Fibroblast of lung (primary cell): ENCODE results near the gene DENND1A.

Experiments
- EZH2 ChIP-seq: IDR thresholded peaks from 2 replicates; pipeline ENCODE4 v1.5.1; 2012; ENCODE audit warnings: low read length, control low read depth, mild to moderate bottlenecking; ENCODE audit errors: missing control alignments
- TF ChIP-seq, protein P1 (sequence below), 2 donors: IDR thresholded peaks in 1 of 2; conservative IDR thresholded peaks in 1 of 2; 1 replicate in 1 of 2; 2 replicates in 1 of 2; pipeline ENCODE4 v1.5.1; 2011 to 2012; ENCODE audit warnings: low read length in 2 of 2, control low read depth in 1 of 2, inconsistent platforms in 1 of 2, low read depth in 1 of 2, mild to moderate bottlenecking in 1 of 2

DNA sequence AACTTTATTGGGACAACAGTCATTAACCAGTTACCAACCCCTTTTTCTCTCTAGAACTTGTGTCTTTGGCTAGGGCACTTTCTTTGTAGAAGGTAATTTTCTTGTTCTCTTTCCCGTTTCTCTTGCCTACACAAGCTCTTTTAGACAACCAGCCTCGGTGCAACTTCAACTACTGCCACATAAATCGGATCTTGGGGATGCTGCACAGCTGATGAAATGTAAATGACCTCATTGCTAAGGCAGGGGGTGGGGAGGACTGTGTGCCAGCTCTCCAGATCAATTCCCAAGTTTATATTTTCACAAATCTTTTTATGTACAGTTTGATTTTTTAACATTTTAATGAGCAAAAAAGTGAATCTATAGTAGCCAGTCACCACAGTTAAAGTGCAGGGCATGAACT, 157.6 kb downstream of the DENND1A start:
- TF ChIP-seq, protein P1, sequence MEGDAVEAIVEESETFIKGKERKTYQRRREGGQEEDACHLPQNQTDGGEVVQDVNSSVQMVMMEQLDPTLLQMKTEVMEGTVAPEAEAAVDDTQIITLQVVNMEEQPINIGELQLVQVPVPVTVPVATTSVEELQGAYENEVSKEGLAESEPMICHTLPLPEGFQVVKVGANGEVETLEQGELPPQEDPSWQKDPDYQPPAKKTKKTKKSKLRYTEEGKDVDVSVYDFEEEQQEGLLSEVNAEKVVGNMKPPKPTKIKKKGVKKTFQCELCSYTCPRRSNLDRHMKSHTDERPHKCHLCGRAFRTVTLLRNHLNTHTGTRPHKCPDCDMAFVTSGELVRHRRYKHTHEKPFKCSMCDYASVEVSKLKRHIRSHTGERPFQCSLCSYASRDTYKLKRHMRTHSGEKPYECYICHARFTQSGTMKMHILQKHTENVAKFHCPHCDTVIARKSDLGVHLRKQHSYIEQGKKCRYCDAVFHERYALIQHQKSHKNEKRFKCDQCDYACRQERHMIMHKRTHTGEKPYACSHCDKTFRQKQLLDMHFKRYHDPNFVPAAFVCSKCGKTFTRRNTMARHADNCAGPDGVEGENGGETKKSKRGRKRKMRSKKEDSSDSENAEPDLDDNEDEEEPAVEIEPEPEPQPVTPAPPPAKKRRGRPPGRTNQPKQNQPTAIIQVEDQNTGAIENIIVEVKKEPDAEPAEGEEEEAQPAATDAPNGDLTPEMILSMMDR (conservative IDR thresholded peaks at IDR 0.05 in 1 of 2, IDR thresholded peaks at IDR 0.05 in 1 of 2; ENCODE audit: low read depth in 1 of 2, low read length in 2 of 2) = no peak
- no peak for TF ChIP-seq EZH2
